K562 (cell line): ENCODE measurements around the gene CENPP. TPM values are rescaled to one million over a fixed set of nuclear protein-coding genes. Genes with fewer than 3 reads are reported as not detected.

Experiments
- DACH1 ChIP-seq: fragments of 450-650 bp; IDR thresholded peaks from 2 replicates; pipeline ENCODE4 v1.6.1; 2018; ENCODE audit not compliant: partially characterized antibody
- DMBX1 ChIP-seq: fragments of 250-450 bp; sonication (Bioruptor Pico); IDR thresholded peaks from 2 replicates; pipeline ENCODE4 v1.8.0; 2022; ENCODE audit warnings: inconsistent platforms, mild to moderate bottlenecking, moderate library complexity, borderline replicate concordance
- ELF2 ChIP-seq: fragments of 250-450 bp; sonication (Bioruptor Pico); IDR thresholded peaks from 2 replicates; pipeline ENCODE4 v1.5.0; 2021; ENCODE audit warnings: mild to moderate bottlenecking
- ETS1 ChIP-seq: conservative IDR thresholded peaks from 2 replicates; pipeline ENCODE4 v1.6.1; 2011; ENCODE audit warnings: low read depth, mild to moderate bottlenecking, low read length; ENCODE audit not compliant: control insufficient read depth
- GABPB1 ChIP-seq: sonication (generic); formaldehyde crosslinking; IDR thresholded peaks from 2 replicates; pipeline ENCODE4 v1.8.0; 2022; ENCODE audit warnings: mild to moderate bottlenecking, missing genetic modification reagents
- GTF2A2 ChIP-seq: IDR thresholded peaks from 2 replicates; pipeline ENCODE4 v1.6.1; 2016; ENCODE audit warnings: mild to moderate bottlenecking, missing genetic modification characterization, missing compliant biosample characterization
- HMGXB4 ChIP-seq: sonication (generic); formaldehyde crosslinking; IDR thresholded peaks from 2 replicates; pipeline ENCODE4 v1.8.1; 2023; ENCODE audit warnings: mild to moderate bottlenecking, missing genetic modification reagents
- LARP7 ChIP-seq: fragments of 450-650 bp; IDR thresholded peaks from 2 replicates; pipeline ENCODE4 v1.6.1; 2016
- MAFF ChIP-seq: IDR thresholded peaks from 2 replicates; pipeline ENCODE4 v1.6.1; 2012; ENCODE audit warnings: low read length, improper control_type of control experiment
- MNT ChIP-seq, 2 experiments: fragments of 450-650 bp; conservative IDR thresholded peaks; 2 replicates each; pipeline ENCODE4 v1.6.1; 2017; ENCODE audit warnings: mild to moderate bottlenecking in 2 of 2, moderate library complexity in 2 of 2
- POLR3G ChIP-seq: IDR thresholded peaks from 2 replicates; pipeline ENCODE4 v1.6.1; 2011; ENCODE audit not compliant: insufficient read length, insufficient replicate concordance; ENCODE audit errors: extremely low read depth
- RUNX1 ChIP-seq: sonication (generic); IDR thresholded peaks from 2 replicates; pipeline ENCODE4 v1.6.1; 2016; ENCODE audit warnings: antibody characterized with exemption, low read depth
- SRSF1 ChIP-seq: fragments of 200-400 bp; formaldehyde crosslinking; IDR thresholded peaks from 2 replicates; pipeline ENCODE4 v1.6.1; 2017; ENCODE audit warnings: mild to moderate bottlenecking, low read depth, low read length, moderate library complexity
- TAL1 ChIP-seq: fragments of 450-650 bp; IDR thresholded peaks from 2 replicates; pipeline ENCODE4 v1.6.1; 2016; ENCODE audit warnings: mild to moderate bottlenecking
- YBX1 ChIP-seq: fragments of 450-650 bp; IDR thresholded peaks from 2 replicates; pipeline ENCODE4 v1.7.1; 2016; ENCODE audit warnings: mild to moderate bottlenecking
- ZNF280A ChIP-seq: fragments of 450-650 bp; IDR thresholded peaks from 2 replicates; pipeline ENCODE4 v1.6.1; 2018; ENCODE audit warnings: mild to moderate bottlenecking, low read depth; ENCODE audit not compliant: partially characterized antibody
- ZNF311 ChIP-seq: fragments of 250-450 bp; sonication (Bioruptor Pico); IDR thresholded peaks from 2 replicates; pipeline ENCODE4 v1.4.0; 2020; ENCODE audit warnings: mild to moderate bottlenecking, moderate library complexity
- ZNF395 ChIP-seq: fragments of 200-800 bp; sonication (Bioruptor generic); IDR thresholded peaks from 2 replicates; pipeline ENCODE4 v1.6.1; 2017; ENCODE audit warnings: missing genetic modification characterization, missing compliant biosample characterization
- ZNF778 ChIP-seq: fragments of 450-650 bp; formaldehyde crosslinking; IDR thresholded peaks from 2 replicates; pipeline ENCODE4 v1.4.0; 2020; ENCODE audit warnings: mild to moderate bottlenecking, moderate library complexity
- polyA plus RNA-seq, 8 experiments: library from polyadenylated mRNA; depleted of rRNA in 4 of 8; stranded (reverse) in 5 of 8; unstranded in 3 of 8; fragments of >200 nt; fragmentation: Nextera tagmentation in 2 of 8; fragmentation: Illumina TruSeq in 1 of 8; extraction: Ambion mirVana in 2 of 8; extraction: Trizol in 1 of 8; gene quantifications; 2 replicates each; pipeline versions ENCODE4 v1.2.1 to v1.2.3, GENCODE V29; 2011 to 2014; ENCODE audit warnings: inconsistent platforms in 1 of 8, missing spikeins in 1 of 8
- total RNA-seq, 7 experiments: library from RNA; depleted of rRNA in 6 of 7; stranded (reverse); fragments of >200 nt in 6 of 7; fragmentation: Illumina TruSeq in 2 of 7; extraction: Trizol in 2 of 7; gene quantifications; 2 replicates each; pipeline versions ENCODE4 v1.2.1 to v1.2.3, GENCODE V29; 2011 to 2021; ENCODE audit warnings: low replicate concordance in 1 of 7

Gene CENPP
- total and polyA plus RNA-seq, 9 of the 15 experiments (the other 6 are each of a cell fraction or from before 2014, with no cell fraction given): 8.0 to 28.5 (median 17.9) TPM

- TF ChIP-seq DMBX1 (CRISPR knock-in tag) (no peak), SRSF1 (no peak), ZNF280A (no peak), MNT (conservative IDR thresholded peaks at IDR 0.05) (peak; percentile 100), ZNF778 (CRISPR knock-in tag) (no peak), GTF2A2 (tag) (peak; percentile 78), ZNF311 (CRISPR knock-in tag) (no peak), POLR3G (no peak), LARP7 (peak; percentile 58; the same call in 1 of the 2 replicates), ELF2 (CRISPR knock-in tag) (peak; percentile 99), TAL1 (peak; percentile 39; the same call in 1 of the 2 replicates), ZNF395 (0 out of 2 replicates have a peak, but pooled peaks have one; percentile 72), MAFF (no peak), DACH1 (peak; percentile 24), ETS1 (peak; percentile 75), YBX1 (no peak), GABPB1 (CRISPR knock-in tag) (peak; percentile 97), HMGXB4 (peak; percentile 71; the same call in 1 of the 2 replicates), RUNX1 (no peak)
Observed at GRCh38 chr9:92325269-92325990, at the start of gene CENPP, which contains the start of gene NOL8 (continued).
